ENCODE data around the gene WBP1. TPM values are rescaled to one million over a fixed set of nuclear protein-coding genes. Genes with fewer than 3 reads are reported as not detected.

WBP1 gene
- total RNA-seq, 1 donor from 2014 or later = 32.6 TPM

GRCh38 chr2:74507145-74507925 lies 49.1 kb downstream of the WBP1 start, which contains the start of gene PCGF1:
PCGF1 (minus strand) TSS chr2:74507695; CDS start chr2:74507668, 27 bp downstream.
- peak within 1 kb of the TSS; percentile 99 for H3K27ac Mint-ChIP-seq

GRCh38 chr2:74507926-74508520 lies 49.8 kb downstream of the WBP1 start:
- intact Hi-C loops (cut with micrococcal nuclease) = loop anchor here (1.0 to 2.0 kb wide), 11 partner anchors 8 to 771 kb away; partner anchors contain the start of genes AUP1, DOK1, HK2 and HTRA2
- no peaks in the 10 kb centered on the region for H3K9me3 Mint-ChIP-seq
- H3K27ac Mint-ChIP-seq = peak overlapping the region; percentile 99
- H3K4me3 Mint-ChIP-seq = peak overlapping the region; percentile 96
- H3K4me1 Mint-ChIP-seq (ENCODE audit: low read depth) = peaks cover 50% of the 10 kb centered on the region
- H3K27me3 Mint-ChIP-seq (ENCODE audit: insufficient read depth) = peaks cover 27% of the 10 kb centered on the region
- no peak for DNase-seq (ENCODE audit: low spot score)
- peaks cover 26% of the 10 kb centered on the region for H3K36me3 Mint-ChIP-seq (ENCODE audit: low read depth)

More at GRCh38 chr2:74507145-74507925, 49.1 kb downstream of the WBP1 start, which contains the start of gene PCGF1:
- peak; percentile 96 for DNase-seq (ENCODE audit: low spot score)
- Mint-ChIP-seq H3K9me3 (no peaks in the 10 kb centered on the region), H3K27me3 (ENCODE audit: insufficient read depth) (peaks cover 24% of the 10 kb centered on the region), H3K4me1 (ENCODE audit: low read depth) (peaks cover 55% of the 10 kb centered on the region), H3K36me3 (ENCODE audit: low read depth) (peaks cover 28% of the 10 kb centered on the region), H3K4me3 (peak within 1 kb of the TSS; percentile 96)
- intact Hi-C loops (cut with micrococcal nuclease) = loop anchor here (1.0 to 2.0 kb wide), 11 partner anchors 9 to 771 kb away; partner anchors contain the start of genes AUP1, DOK1, HK2 and HTRA2

DNA sequence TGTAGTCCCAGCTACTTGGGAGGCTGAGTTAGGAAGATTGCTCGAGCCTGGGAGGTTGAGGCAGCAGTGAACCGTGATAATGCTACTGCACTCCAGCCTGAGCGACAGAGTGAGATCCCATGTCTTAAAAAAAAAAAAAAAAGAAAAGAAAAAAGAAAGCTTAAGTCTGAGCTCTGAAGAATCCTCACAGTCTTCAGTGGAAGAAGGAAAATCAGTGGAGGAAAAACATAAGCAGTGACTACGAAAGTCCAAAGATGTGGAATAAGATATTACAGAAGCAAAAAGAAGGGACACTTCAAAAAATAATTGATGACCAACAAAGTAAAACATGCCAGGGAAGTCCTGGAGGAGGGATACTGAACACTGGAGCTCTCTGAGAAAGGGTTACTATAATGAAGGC lies 52.0 kb downstream of the WBP1 start:
- Mint-ChIP-seq H3K9me3 (no peaks in the 10 kb centered on the region), H3K27me3 (ENCODE audit: insufficient read depth) (peaks cover 31% of the 10 kb centered on the region), H3K27ac (peak overlapping the region; percentile 0), H3K4me1 (ENCODE audit: low read depth) (peaks cover 36% of the 10 kb centered on the region), H3K36me3 (ENCODE audit: low read depth) (peaks cover 16% of the 10 kb centered on the region), H3K4me3 (no peak overlapping the region)
- intact Hi-C loops (cut with micrococcal nuclease) = no loop called here
- DNase-seq (ENCODE audit: low spot score) = no peak

Other genes with a start within 250 kb of the WBP1 start
- 0.47 and 0.71 TPM in 2 replicates for gene SLC4A5, start 115.0 kb upstream of the WBP1 start, total RNA-seq
- gene DCTN1, start 78.1 kb upstream of the WBP1 start, total RNA-seq = 83.0 and 84.0 TPM in 2 replicates
- gene C2orf81, start 36.8 kb upstream of the WBP1 start, total RNA-seq = 1.9 and 2.4 TPM in 2 replicates
- 56.4 and 58.6 TPM in 2 replicates for gene WDR54, start 36.7 kb upstream of the WBP1 start, total RNA-seq
- 4.0 and 4.2 TPM in 2 replicates for gene RTKN, start 16.5 kb upstream of the WBP1 start, total RNA-seq
- gene INO80B, start 3.4 kb upstream of the WBP1 start, total RNA-seq = 67.8 and 70.0 TPM in 2 replicates
- 87.7 and 88.6 TPM in 2 replicates for gene MOGS, start 6.9 kb downstream of the WBP1 start, total RNA-seq
- gene MRPL53, start 14.2 kb downstream of the WBP1 start, total RNA-seq = 118 and 124 TPM in 2 replicates
- gene CCDC142, start 24.6 kb downstream of the WBP1 start, total RNA-seq = 30.4 and 36.3 TPM in 2 replicates
- 30.2 and 32.2 TPM in 2 replicates for gene TTC31, start 24.6 kb downstream of the WBP1 start, total RNA-seq
- 0.54 and 1.1 TPM in 2 replicates for gene LBX2, start 41.2 kb downstream of the WBP1 start, total RNA-seq
- 41.9 and 45.0 TPM in 2 replicates for gene PCGF1, start 49.3 kb downstream of the WBP1 start, total RNA-seq
- gene TLX2, start 56.0 kb downstream of the WBP1 start, total RNA-seq = 1.2 and 1.5 TPM in 2 replicates
- gene DQX1, start 67.8 kb downstream of the WBP1 start, total RNA-seq = 0.65 and 0.86 TPM in 2 replicates
- 178 and 187 TPM in 2 replicates for gene AUP1, start 71.3 kb downstream of the WBP1 start, total RNA-seq
- gene HTRA2, start 71.5 kb downstream of the WBP1 start, total RNA-seq = 57.0 and 57.3 TPM in 2 replicates
- gene LOXL3, start 95.5 kb downstream of the WBP1 start, total RNA-seq = 1.9 and 2.0 TPM in 2 replicates
- gene DOK1, start 96.3 kb downstream of the WBP1 start, total RNA-seq = 37.2 and 40.8 TPM in 2 replicates
- gene M1AP, start 189.9 kb downstream of the WBP1 start, total RNA-seq = 0.10 TPM in 1 of 2 replicates, not detected in the other
- gene SEMA4F, start 195.8 kb downstream of the WBP1 start, total RNA-seq = 2.4 and 3.2 TPM in 2 replicates

Measured in activated T-helper 1 cell treated with anti-CD3 and anti-CD28 coated beads, Interleukin-12 subunit alpha, Interleukin-12 subunit beta, Interleukin-2, Interleukin-4 antibody, amounts not matched to agents 30 ng/mL and 10 ng/mL and 1 ng/mL, durations not matched to agents 14 hours and 24 hours and 36 hours (primary cell).